Heart left ventricle (tissue), 13 donors: ENCODE results near the gene DAB1.

Experiments used
- POLR2A ChIP-seq, 2 donors: fragments of 450-650 bp; IDR thresholded peaks; one replicate each; pipeline ENCODE4 v1.6.1; 2017; ENCODE audit warnings: antibody characterized with exemption in 2 of 2, mild to moderate bottlenecking in 2 of 2, moderate library complexity in 2 of 2
- TF ChIP-seq, protein P1 (sequence below), 12 donors: fragments of 200-600 bp; sonication (generic) in 4 of 12; IDR thresholded peaks; one replicate each; pipeline versions ENCODE4 v1.5.0 to v1.8.0; 2018 to 2022; ENCODE audit warnings: antibody characterized with exemption in 12 of 12, mild to moderate bottlenecking in 5 of 12
- donor health status: ischemic (EF 13 %, LVEDD 7.1; RV severe dilation, severe dysfunction).
- donor health status: DM: no; HTN: yes; CAD: no.
- donor health status: DM: no; HTN: no; CAD: no.
- donor health status: ischemic (EF 25% LVEDD 6.9; RV normal size, moderate dysfunction).
- donor health status: ischemic (EF 25% LVEDD 5.7; RV mildly dilated, moderate dysfunction).
- donor health status: ischemic (EF 35%, LVEDD 5.7; RV mildly dilated, moderate dysfunction).
- donor health status: nonischemic (EF 11% LVEDD 7.7; RV severe dilation, severe dysfunction).
- donor health status: DM: yes; HTN: yes; CAD: no.
- donor health status: PGD.
- donor health status: ischemic (EF 29% LVEDD 5.4; RV normal size, mild dysfunction).
- donor health status: nonischemic (EF 23%, LVEDD 6.1; RV moderate dilation, normal function).

DNA sequence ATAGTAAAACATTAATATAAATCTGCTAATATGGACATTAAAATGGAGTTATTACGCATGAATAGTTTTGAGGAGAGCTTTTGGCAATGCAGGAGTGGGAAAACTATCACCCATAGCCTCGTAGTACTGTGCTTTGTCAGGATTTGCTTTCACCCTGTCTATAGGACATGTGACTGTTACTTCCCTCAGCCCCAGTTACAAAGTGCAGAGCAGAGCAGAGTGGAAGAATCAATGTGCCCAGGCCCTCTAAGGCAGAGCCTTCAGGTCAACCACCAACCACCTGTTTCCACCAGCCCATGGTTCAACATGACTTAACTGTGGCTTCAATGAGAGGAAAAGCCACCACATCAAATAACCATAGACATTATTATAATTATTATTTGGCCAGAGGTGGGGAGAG, 389.1 kb downstream of the DAB1 start:
- no peak for TF ChIP-seq POLR2A (IDR thresholded peaks at IDR 0.05)
- TF ChIP-seq, protein P1, sequence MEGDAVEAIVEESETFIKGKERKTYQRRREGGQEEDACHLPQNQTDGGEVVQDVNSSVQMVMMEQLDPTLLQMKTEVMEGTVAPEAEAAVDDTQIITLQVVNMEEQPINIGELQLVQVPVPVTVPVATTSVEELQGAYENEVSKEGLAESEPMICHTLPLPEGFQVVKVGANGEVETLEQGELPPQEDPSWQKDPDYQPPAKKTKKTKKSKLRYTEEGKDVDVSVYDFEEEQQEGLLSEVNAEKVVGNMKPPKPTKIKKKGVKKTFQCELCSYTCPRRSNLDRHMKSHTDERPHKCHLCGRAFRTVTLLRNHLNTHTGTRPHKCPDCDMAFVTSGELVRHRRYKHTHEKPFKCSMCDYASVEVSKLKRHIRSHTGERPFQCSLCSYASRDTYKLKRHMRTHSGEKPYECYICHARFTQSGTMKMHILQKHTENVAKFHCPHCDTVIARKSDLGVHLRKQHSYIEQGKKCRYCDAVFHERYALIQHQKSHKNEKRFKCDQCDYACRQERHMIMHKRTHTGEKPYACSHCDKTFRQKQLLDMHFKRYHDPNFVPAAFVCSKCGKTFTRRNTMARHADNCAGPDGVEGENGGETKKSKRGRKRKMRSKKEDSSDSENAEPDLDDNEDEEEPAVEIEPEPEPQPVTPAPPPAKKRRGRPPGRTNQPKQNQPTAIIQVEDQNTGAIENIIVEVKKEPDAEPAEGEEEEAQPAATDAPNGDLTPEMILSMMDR (IDR thresholded peaks at IDR 0.05), result no peak
